Measurements from ENCODE around the gene CSAG3. TPM values are rescaled to one million over a fixed set of nuclear protein-coding genes. Genes with fewer than 3 reads are reported as not detected.
"Not testable (repeated sequence)": the region's sequence is repeated elsewhere in the genome, so short reads cannot be mapped to it uniquely, and the experiment has no call there.

The CSAG3 gene
- total RNA-seq, 1 experiment from 2014 or later, result not detected

GRCh38 chrX:152761582-152761981 lies 2.6 kb downstream of the CSAG3 start:
- CTCF ChIA-PET; intact Hi-C loops (cut with micrococcal nuclease; ENCODE audit: unreplicated experiment): not testable (repeated sequence)

GRCh38 chrX:152766562-152766961 lies 7.5 kb downstream of the CSAG3 start:
- CTCF ChIA-PET, result interaction anchor here (0.6 kb wide), 1 partner anchor 52 kb away, joined by 4 read pairs; no protein-coding TSS in a partner anchor
- intact Hi-C loops (cut with micrococcal nuclease; ENCODE audit: unreplicated experiment); POLR2A ChIA-PET (ENCODE audit: low non-redundant PET); H3K9me3 ChIP-seq (ENCODE audit: low read depth, low read length, poor library complexity, severe bottlenecking); H3K27me3 ChIP-seq (replicated peaks; ENCODE audit: insufficient read depth, low read depth, low read length, poor library complexity); DNase-seq (ENCODE audit: low spot score); H3K36me3 ChIP-seq (ENCODE audit: insufficient read depth, low read length, poor library complexity, severe bottlenecking); H3K4me1 ChIP-seq (ENCODE audit: insufficient read depth, low read length, poor library complexity, severe bottlenecking); H3K27ac ChIP-seq (ENCODE audit: low read depth, low read length, poor library complexity, severe bottlenecking); BruUV-seq (replicated peaks); H3K4me3 ChIP-seq (ENCODE audit: low read depth, low read length, poor library complexity, severe bottlenecking): not testable (repeated sequence)

More at GRCh38 chrX:152761582-152761981, 2.6 kb downstream of the CSAG3 start:
- H3K27me3 ChIP-seq (replicated peaks; ENCODE audit: insufficient read depth, low read depth, low read length, poor library complexity); H3K4me1 ChIP-seq (ENCODE audit: insufficient read depth, low read length, poor library complexity, severe bottlenecking); POLR2A ChIA-PET (ENCODE audit: low non-redundant PET); H3K9me3 ChIP-seq (ENCODE audit: low read depth, low read length, poor library complexity, severe bottlenecking); DNase-seq (ENCODE audit: low spot score); H3K4me3 ChIP-seq (ENCODE audit: low read depth, low read length, poor library complexity, severe bottlenecking); H3K36me3 ChIP-seq (ENCODE audit: insufficient read depth, low read length, poor library complexity, severe bottlenecking); BruUV-seq (replicated peaks); H3K27ac ChIP-seq (ENCODE audit: low read depth, low read length, poor library complexity, severe bottlenecking): not testable (repeated sequence)

- H3K4me1 ChIP-seq (ENCODE audit: insufficient read depth, low read length, poor library complexity, severe bottlenecking); POLR2A ChIA-PET (ENCODE audit: low non-redundant PET); CTCF ChIA-PET; H3K36me3 ChIP-seq (ENCODE audit: insufficient read depth, low read length, poor library complexity, severe bottlenecking); intact Hi-C loops (cut with micrococcal nuclease; ENCODE audit: unreplicated experiment); H3K4me3 ChIP-seq (ENCODE audit: low read depth, low read length, poor library complexity, severe bottlenecking); H3K9me3 ChIP-seq (ENCODE audit: low read depth, low read length, poor library complexity, severe bottlenecking); DNase-seq (ENCODE audit: low spot score); BruUV-seq (replicated peaks); H3K27me3 ChIP-seq (replicated peaks; ENCODE audit: insufficient read depth, low read depth, low read length, poor library complexity); H3K27ac ChIP-seq (ENCODE audit: low read depth, low read length, poor library complexity, severe bottlenecking): not testable (repeated sequence)
Observed at GRCh38 chrX:152769549-152770289, 10.7 kb downstream of the CSAG3 start, which contains the start of gene MAGEA6. TSS of gene MAGEA6 (minus strand) at chrX:152769689. CDS start at chrX:152767650, 2,039 bp downstream.

GRCh38 chrX:152787062-152787461 lies 28.0 kb downstream of the CSAG3 start:
- BruUV-seq (replicated peaks); H3K9me3 ChIP-seq (ENCODE audit: low read depth, low read length, poor library complexity, severe bottlenecking); H3K27me3 ChIP-seq (replicated peaks; ENCODE audit: insufficient read depth, low read depth, low read length, poor library complexity); intact Hi-C loops (cut with micrococcal nuclease; ENCODE audit: unreplicated experiment); H3K27ac ChIP-seq (ENCODE audit: low read depth, low read length, poor library complexity, severe bottlenecking); CTCF ChIA-PET; H3K4me3 ChIP-seq (ENCODE audit: low read depth, low read length, poor library complexity, severe bottlenecking); H3K36me3 ChIP-seq (ENCODE audit: insufficient read depth, low read length, poor library complexity, severe bottlenecking); H3K4me1 ChIP-seq (ENCODE audit: insufficient read depth, low read length, poor library complexity, severe bottlenecking); POLR2A ChIA-PET (ENCODE audit: low non-redundant PET); DNase-seq (ENCODE audit: low spot score): not testable (repeated sequence)

GRCh38 chrX:152798945-152799344 lies 39.9 kb downstream of the CSAG3 start:
- H3K9me3 ChIP-seq (ENCODE audit: low read depth, low read length, poor library complexity, severe bottlenecking), result no peaks in the 10 kb centered on the region
- H3K27ac ChIP-seq (ENCODE audit: low read depth, low read length, poor library complexity, severe bottlenecking), result no peak overlapping the region
- H3K4me3 ChIP-seq (ENCODE audit: low read depth, low read length, poor library complexity, severe bottlenecking), result no peak overlapping the region
- intact Hi-C loops (cut with micrococcal nuclease; ENCODE audit: unreplicated experiment), result no loop called here
- H3K4me1 ChIP-seq (ENCODE audit: insufficient read depth, low read length, poor library complexity, severe bottlenecking), result no peaks in the 10 kb centered on the region
- CTCF ChIA-PET, result no interaction called here
- DNase-seq (ENCODE audit: low spot score), result no peak
- TF ChIP-seq EZH2 (IDR thresholded peaks at IDR 0.05; ENCODE audit: borderline replicate concordance, low read depth, low read length, poor library complexity, severe bottlenecking), result no peak
- no peak for TF ChIP-seq CTCF (conservative IDR thresholded peaks at IDR 0.05; ENCODE audit: low read depth, low read length)
- H3K27me3 ChIP-seq (replicated peaks; ENCODE audit: insufficient read depth, low read depth, low read length, poor library complexity), result peaks cover 60% of the 10 kb centered on the region
- no peaks in the 10 kb centered on the region for H3K36me3 ChIP-seq (ENCODE audit: insufficient read depth, low read length, poor library complexity, severe bottlenecking)
- no TSS peak for BruUV-seq (replicated peaks)
- POLR2A ChIA-PET (ENCODE audit: low non-redundant PET), result no interaction called here

Measured in A673 (cell line).